Measurements from ENCODE around the gene SCAF4.

DNA sequence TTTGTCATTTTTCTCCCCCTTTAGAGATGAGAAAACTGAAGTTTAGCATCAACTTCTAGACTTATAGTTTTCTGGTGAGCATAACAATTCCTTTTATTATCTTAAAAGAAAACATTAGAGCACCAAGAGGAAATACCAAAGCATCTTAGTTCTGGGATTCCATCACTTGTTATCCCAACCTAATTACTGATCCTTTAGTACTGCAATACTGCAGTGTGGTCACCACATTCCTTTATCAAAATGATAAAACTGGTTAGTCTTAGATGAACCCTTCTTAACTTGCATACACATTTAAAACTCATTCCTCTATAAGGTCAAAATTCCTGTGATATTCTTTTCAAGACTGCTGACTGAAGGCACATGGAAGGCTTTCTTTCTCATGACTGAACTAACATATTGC lies 49.3 kb downstream of the SCAF4 start:
- TF ChIP-seq, protein P1, sequence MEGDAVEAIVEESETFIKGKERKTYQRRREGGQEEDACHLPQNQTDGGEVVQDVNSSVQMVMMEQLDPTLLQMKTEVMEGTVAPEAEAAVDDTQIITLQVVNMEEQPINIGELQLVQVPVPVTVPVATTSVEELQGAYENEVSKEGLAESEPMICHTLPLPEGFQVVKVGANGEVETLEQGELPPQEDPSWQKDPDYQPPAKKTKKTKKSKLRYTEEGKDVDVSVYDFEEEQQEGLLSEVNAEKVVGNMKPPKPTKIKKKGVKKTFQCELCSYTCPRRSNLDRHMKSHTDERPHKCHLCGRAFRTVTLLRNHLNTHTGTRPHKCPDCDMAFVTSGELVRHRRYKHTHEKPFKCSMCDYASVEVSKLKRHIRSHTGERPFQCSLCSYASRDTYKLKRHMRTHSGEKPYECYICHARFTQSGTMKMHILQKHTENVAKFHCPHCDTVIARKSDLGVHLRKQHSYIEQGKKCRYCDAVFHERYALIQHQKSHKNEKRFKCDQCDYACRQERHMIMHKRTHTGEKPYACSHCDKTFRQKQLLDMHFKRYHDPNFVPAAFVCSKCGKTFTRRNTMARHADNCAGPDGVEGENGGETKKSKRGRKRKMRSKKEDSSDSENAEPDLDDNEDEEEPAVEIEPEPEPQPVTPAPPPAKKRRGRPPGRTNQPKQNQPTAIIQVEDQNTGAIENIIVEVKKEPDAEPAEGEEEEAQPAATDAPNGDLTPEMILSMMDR (IDR thresholded peaks at IDR 0.05): no peak
- no peak for TF ChIP-seq EZH2 (IDR thresholded peaks at IDR 0.05; ENCODE audit: borderline replicate concordance, insufficient read depth, low read depth, low read length, poor library complexity, severe bottlenecking)
